WTC11 (cell line): Measurements from ENCODE around the gene CFAP77. TPM values are rescaled to one million over a fixed set of nuclear protein-coding genes. Genes with fewer than 3 reads are reported as not detected.

Experiments used
- ATAC-seq: fragments of 200-7000 bp; cut with Tn5 transposase; 2 replicates; pipeline ENCODE4 v1.10.0; 2021; ENCODE audit warnings: mild to moderate bottlenecking, moderate library complexity
- CTCF ChIA-PET: fragments of 300-600 bp; sonication (Branson Sonifier 250); formaldehyde crosslinking; loops from one replicate; lab custom pipeline; 2021; ENCODE audit warnings: antibody characterized with exemption; lab: Charles Lee
- POLR2A ChIA-PET: fragments of 350-600 bp; sonication (Branson Sonifier 250); formaldehyde crosslinking; loops from one replicate; lab custom pipeline; 2021; ENCODE audit warnings: antibody characterized with exemption; lab: Charles Lee
- DNase-seq: peaks from one replicate; pipeline ENCODE4 v3.0.0; 2021; ENCODE audit warnings: low spot score
- H3K27ac Mint-ChIP-seq: 2 replicates; pipeline ENCODE4 v1.8.0; 2021; ENCODE audit warnings: mixed read lengths
- H3K27me3 Mint-ChIP-seq: 2 replicates; pipeline ENCODE4 v1.8.0; 2021; ENCODE audit warnings: low read depth, mild to moderate bottlenecking, moderate library complexity, mixed read lengths
- H3K36me3 Mint-ChIP-seq: 2 replicates; pipeline ENCODE4 v1.8.0; 2021; ENCODE audit warnings: mixed read lengths
- H3K4me1 Mint-ChIP-seq: 2 replicates; pipeline ENCODE4 v1.8.0; 2022; ENCODE audit warnings: mixed read lengths
- H3K4me3 Mint-ChIP-seq: 2 replicates; pipeline ENCODE4 v1.8.0; 2021; ENCODE audit warnings: mild to moderate bottlenecking, moderate library complexity, mixed read lengths
- H3K9me3 Mint-ChIP-seq: 2 replicates; pipeline ENCODE4 v1.8.0; 2021; ENCODE audit warnings: mixed read lengths
- ATF1 ChIP-seq: sonication (generic); formaldehyde crosslinking; IDR thresholded peaks from 2 replicates; pipeline ENCODE4 v1.8.1; 2023; ENCODE audit warnings: mild to moderate bottlenecking, moderate library complexity, missing genetic modification reagents
- CBFB ChIP-seq: sonication (generic); formaldehyde crosslinking; IDR thresholded peaks from 2 replicates; pipeline ENCODE4 v1.8.1; 2022; ENCODE audit warnings: mild to moderate bottlenecking, low read depth, missing genetic modification reagents
- CREB1 ChIP-seq: sonication (generic); formaldehyde crosslinking; IDR thresholded peaks from 2 replicates; pipeline ENCODE4 v1.8.0; 2023; ENCODE audit warnings: mild to moderate bottlenecking, missing genetic modification reagents
- FOXK1 ChIP-seq: sonication (generic); formaldehyde crosslinking; IDR thresholded peaks from 2 replicates; pipeline ENCODE4 v1.8.0; 2022; ENCODE audit warnings: mild to moderate bottlenecking, moderate library complexity, missing genetic modification reagents
- FOXP1 ChIP-seq: sonication (generic); formaldehyde crosslinking; IDR thresholded peaks from 2 replicates; pipeline ENCODE4 v1.8.0; 2022; ENCODE audit warnings: missing genetic modification reagents, mild to moderate bottlenecking, moderate library complexity, borderline replicate concordance
- IRF1 ChIP-seq: sonication (generic); formaldehyde crosslinking; IDR thresholded peaks from 2 replicates; pipeline ENCODE4 v1.8.0; 2023; ENCODE audit warnings: missing genetic modification reagents
- KAT7 ChIP-seq: sonication (generic); formaldehyde crosslinking; IDR thresholded peaks from 2 replicates; pipeline ENCODE4 v1.8.1; 2023; ENCODE audit warnings: missing genetic modification reagents, mild to moderate bottlenecking, borderline replicate concordance
- NFYB ChIP-seq: sonication (generic); formaldehyde crosslinking; conservative IDR thresholded peaks from 2 replicates; pipeline ENCODE4 v1.8.0; 2022; ENCODE audit warnings: low read depth, missing genetic modification reagents
- NR1H2 ChIP-seq: sonication (generic); formaldehyde crosslinking; IDR thresholded peaks from 2 replicates; pipeline ENCODE4 v1.9.0; 2021; ENCODE audit warnings: mild to moderate bottlenecking, moderate library complexity, missing genetic modification reagents
- ZNF317 ChIP-seq: sonication (generic); formaldehyde crosslinking; IDR thresholded peaks from 2 replicates; pipeline ENCODE4 v1.8.1; 2023; ENCODE audit warnings: low read depth, mild to moderate bottlenecking, moderate library complexity, missing genetic modification reagents, borderline replicate concordance
- total RNA-seq: library from RNA; stranded (reverse); gene quantifications from 3 replicates; pipeline ENCODE4 v1.2.3, GENCODE V29; 2021
- TF ChIP-seq, protein P1 (sequence below): sonication (generic); formaldehyde crosslinking; IDR thresholded peaks from 2 replicates; pipeline ENCODE4 v1.8.0; 2022; ENCODE audit warnings: mild to moderate bottlenecking, missing genetic modification reagents
- TF ChIP-seq, protein P2 (sequence below): sonication (generic); formaldehyde crosslinking; IDR thresholded peaks from 2 replicates; pipeline ENCODE4 v1.8.1; 2022; ENCODE audit warnings: missing genetic modification reagents, borderline replicate concordance
- TF ChIP-seq, protein P3 (sequence below): sonication (generic); formaldehyde crosslinking; IDR thresholded peaks from 2 replicates; pipeline ENCODE4 v1.8.1; 2023; ENCODE audit warnings: mild to moderate bottlenecking, moderate library complexity, missing genetic modification reagents
- TF ChIP-seq, protein P4 (sequence below): sonication (generic); formaldehyde crosslinking; IDR thresholded peaks from 2 replicates; pipeline ENCODE4 v1.8.0; 2023; ENCODE audit warnings: missing genetic modification reagents, mild to moderate bottlenecking, borderline replicate concordance

CFAP77 gene
- total RNA-seq, 1 experiment from 2014 or later, result 1.2 TPM

GRCh38 chr9:132547436-132547835 lies 137.4 kb downstream of the CFAP77 start:
- DNase-seq (no peak), ATAC-seq (no peak)
- ChIA-PET POLR2A (no interaction called here), CTCF (interaction anchor here (0.6 to 3.1 kb wide), 44 partner anchors 8 to 1501 kb away, joined by 3 to 63 read pairs (median 5); partner anchors contain the start of genes CFAP77, DDX31, SETX and SPACA9)
- Mint-ChIP-seq H3K9me3 (no peaks in the 10 kb centered on the region), H3K27ac (0 out of 2 replicates have a peak overlapping the region, but pooled peaks have one; percentile 23), H3K4me1 (peaks cover 22% of the 10 kb centered on the region), H3K36me3 (no peaks in the 10 kb centered on the region), H3K4me3 (no peak overlapping the region), H3K27me3 (no peaks in the 10 kb centered on the region)
- TF ChIP-seq ATF1 (no peak), NFYB (CRISPR knock-in tag) (no peak), CREB1 (CRISPR knock-in tag) (no peak), FOXK1 (CRISPR knock-in tag) (no peak), FOXP1 (CRISPR knock-in tag) (no peak), IRF1 (CRISPR knock-in tag) (no peak), ZNF317 (CRISPR knock-in tag) (no peak)
- TF ChIP-seq, protein P1, sequence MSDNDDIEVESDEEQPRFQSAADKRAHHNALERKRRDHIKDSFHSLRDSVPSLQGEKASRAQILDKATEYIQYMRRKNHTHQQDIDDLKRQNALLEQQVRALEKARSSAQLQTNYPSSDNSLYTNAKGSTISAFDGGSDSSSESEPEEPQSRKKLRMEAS (CRISPR knock-in tag), result no peak
- TF ChIP-seq, protein P2, sequence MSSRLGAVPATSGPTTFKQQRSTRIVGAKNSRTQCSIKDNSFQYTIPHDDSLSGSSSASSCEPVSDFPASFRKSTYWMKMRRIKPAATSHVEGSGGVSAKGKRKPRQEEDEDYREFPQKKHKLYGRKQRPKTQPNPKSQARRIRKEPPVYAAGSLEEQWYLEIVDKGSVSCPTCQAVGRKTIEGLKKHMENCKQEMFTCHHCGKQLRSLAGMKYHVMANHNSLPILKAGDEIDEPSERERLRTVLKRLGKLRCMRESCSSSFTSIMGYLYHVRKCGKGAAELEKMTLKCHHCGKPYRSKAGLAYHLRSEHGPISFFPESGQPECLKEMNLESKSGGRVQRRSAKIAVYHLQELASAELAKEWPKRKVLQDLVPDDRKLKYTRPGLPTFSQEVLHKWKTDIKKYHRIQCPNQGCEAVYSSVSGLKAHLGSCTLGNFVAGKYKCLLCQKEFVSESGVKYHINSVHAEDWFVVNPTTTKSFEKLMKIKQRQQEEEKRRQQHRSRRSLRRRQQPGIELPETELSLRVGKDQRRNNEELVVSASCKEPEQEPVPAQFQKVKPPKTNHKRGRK (CRISPR knock-in tag), result no peak
- TF ChIP-seq, protein P3, sequence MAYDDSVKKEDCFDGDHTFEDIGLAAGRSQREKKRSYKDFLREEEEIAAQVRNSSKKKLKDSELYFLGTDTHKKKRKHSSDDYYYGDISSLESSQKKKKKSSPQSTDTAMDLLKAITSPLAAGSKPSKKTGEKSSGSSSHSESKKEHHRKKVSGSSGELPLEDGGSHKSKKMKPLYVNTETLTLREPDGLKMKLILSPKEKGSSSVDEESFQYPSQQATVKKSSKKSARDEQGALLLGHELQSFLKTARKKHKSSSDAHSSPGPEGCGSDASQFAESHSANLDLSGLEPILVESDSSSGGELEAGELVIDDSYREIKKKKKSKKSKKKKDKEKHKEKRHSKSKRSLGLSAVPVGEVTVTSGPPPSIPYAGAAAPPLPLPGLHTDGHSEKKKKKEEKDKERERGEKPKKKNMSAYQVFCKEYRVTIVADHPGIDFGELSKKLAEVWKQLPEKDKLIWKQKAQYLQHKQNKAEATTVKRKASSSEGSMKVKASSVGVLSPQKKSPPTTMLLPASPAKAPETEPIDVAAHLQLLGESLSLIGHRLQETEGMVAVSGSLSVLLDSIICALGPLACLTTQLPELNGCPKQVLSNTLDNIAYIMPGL (CRISPR knock-in tag), result no peak
- TF ChIP-seq, protein P4, sequence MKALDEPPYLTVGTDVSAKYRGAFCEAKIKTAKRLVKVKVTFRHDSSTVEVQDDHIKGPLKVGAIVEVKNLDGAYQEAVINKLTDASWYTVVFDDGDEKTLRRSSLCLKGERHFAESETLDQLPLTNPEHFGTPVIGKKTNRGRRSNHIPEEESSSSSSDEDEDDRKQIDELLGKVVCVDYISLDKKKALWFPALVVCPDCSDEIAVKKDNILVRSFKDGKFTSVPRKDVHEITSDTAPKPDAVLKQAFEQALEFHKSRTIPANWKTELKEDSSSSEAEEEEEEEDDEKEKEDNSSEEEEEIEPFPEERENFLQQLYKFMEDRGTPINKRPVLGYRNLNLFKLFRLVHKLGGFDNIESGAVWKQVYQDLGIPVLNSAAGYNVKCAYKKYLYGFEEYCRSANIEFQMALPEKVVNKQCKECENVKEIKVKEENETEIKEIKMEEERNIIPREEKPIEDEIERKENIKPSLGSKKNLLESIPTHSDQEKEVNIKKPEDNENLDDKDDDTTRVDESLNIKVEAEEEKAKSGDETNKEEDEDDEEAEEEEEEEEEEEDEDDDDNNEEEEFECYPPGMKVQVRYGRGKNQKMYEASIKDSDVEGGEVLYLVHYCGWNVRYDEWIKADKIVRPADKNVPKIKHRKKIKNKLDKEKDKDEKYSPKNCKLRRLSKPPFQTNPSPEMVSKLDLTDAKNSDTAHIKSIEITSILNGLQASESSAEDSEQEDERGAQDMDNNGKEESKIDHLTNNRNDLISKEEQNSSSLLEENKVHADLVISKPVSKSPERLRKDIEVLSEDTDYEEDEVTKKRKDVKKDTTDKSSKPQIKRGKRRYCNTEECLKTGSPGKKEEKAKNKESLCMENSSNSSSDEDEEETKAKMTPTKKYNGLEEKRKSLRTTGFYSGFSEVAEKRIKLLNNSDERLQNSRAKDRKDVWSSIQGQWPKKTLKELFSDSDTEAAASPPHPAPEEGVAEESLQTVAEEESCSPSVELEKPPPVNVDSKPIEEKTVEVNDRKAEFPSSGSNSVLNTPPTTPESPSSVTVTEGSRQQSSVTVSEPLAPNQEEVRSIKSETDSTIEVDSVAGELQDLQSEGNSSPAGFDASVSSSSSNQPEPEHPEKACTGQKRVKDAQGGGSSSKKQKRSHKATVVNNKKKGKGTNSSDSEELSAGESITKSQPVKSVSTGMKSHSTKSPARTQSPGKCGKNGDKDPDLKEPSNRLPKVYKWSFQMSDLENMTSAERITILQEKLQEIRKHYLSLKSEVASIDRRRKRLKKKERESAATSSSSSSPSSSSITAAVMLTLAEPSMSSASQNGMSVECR (CRISPR knock-in tag), result no peak

GRCh38 chr9:132547976-132548730 lies 138.1 kb downstream of the CFAP77 start:
- DNase-seq, result no peak
- TF ChIP-seq CBFB (CRISPR knock-in tag), result no peak
- TF ChIP-seq NR1H2 (CRISPR knock-in tag), result no peak
- TF ChIP-seq KAT7 (CRISPR knock-in tag), result no peak
- TF ChIP-seq, protein P1 (CRISPR knock-in tag), result no peak
- TF ChIP-seq, all 79 proteins: peak for 0
- CTCF ChIA-PET, result interaction anchor here (0.6 to 3.1 kb wide), 8 partner anchors 8 to 930 kb away, joined by 3 to 25 read pairs (median 6); no protein-coding TSS in a partner anchor
- POLR2A ChIA-PET, result no interaction called here
- H3K36me3 Mint-ChIP-seq, result no peaks in the 10 kb centered on the region
- H3K27me3 Mint-ChIP-seq, result no peaks in the 10 kb centered on the region
- ATAC-seq, result no peak
- no peak overlapping the region for H3K4me3 Mint-ChIP-seq
- H3K4me1 Mint-ChIP-seq, result peaks cover 22% of the 10 kb centered on the region
- H3K27ac Mint-ChIP-seq, result 0 out of 2 replicates have a peak overlapping the region, but pooled peaks have one; percentile 23
- no peaks in the 10 kb centered on the region for H3K9me3 Mint-ChIP-seq
